Progenitor cell of endocrine pancreas (in vitro differentiated cells): ENCODE measurements around the gene RNASET2. TPM values are rescaled to one million over a fixed set of nuclear protein-coding genes. Genes with fewer than 3 reads are reported as not detected.
"Not testable (repeated sequence)": the region's sequence is repeated elsewhere in the genome, so short reads cannot be mapped to it uniquely, and the experiment has no call there.

Experiments
- DNase-seq: peaks from one replicate; pipeline ENCODE4 v3.0.0; 2021; ENCODE audit warnings: low spot score; ENCODE audit not compliant: unreplicated experiment
- H3K27ac Mint-ChIP-seq: 2 replicates; pipeline ENCODE4 v1.8.0; 2021; ENCODE audit warnings: mild to moderate bottlenecking, moderate library complexity, mixed read lengths
- H3K27me3 Mint-ChIP-seq: 2 replicates; pipeline ENCODE4 v1.8.0; 2021; ENCODE audit warnings: mixed read lengths
- H3K36me3 Mint-ChIP-seq: 2 replicates; pipeline ENCODE4 v1.8.0; 2022; ENCODE audit warnings: mixed read lengths; ENCODE audit not compliant: insufficient read depth
- H3K4me1 Mint-ChIP-seq: 2 replicates; pipeline ENCODE4 v1.8.0; 2021; ENCODE audit warnings: low read depth, mixed read lengths
- H3K4me3 Mint-ChIP-seq: 2 replicates; pipeline ENCODE4 v1.8.0; 2021; ENCODE audit warnings: low read depth, mild to moderate bottlenecking, moderate library complexity, mixed read lengths
- H3K9me3 Mint-ChIP-seq: 2 replicates; pipeline ENCODE4 v1.8.0; 2021; ENCODE audit warnings: low read depth, mixed read lengths
- total RNA-seq: library from RNA; stranded (reverse); gene quantifications from 2 replicates; pipeline ENCODE4 v1.2.1, GENCODE V29; 2021
- TF ChIP-seq, protein P1 (sequence below): fragments of 200-600 bp; sonication (generic); IDR thresholded peaks from one replicate; pipeline ENCODE4 v1.5.0; 2021; ENCODE audit warnings: antibody characterized with exemption, mild to moderate bottlenecking; ENCODE audit not compliant: unreplicated experiment

RNASET2 gene
- total RNA-seq, 1 donor from 2014 or later, result 27.9 TPM

DNA sequence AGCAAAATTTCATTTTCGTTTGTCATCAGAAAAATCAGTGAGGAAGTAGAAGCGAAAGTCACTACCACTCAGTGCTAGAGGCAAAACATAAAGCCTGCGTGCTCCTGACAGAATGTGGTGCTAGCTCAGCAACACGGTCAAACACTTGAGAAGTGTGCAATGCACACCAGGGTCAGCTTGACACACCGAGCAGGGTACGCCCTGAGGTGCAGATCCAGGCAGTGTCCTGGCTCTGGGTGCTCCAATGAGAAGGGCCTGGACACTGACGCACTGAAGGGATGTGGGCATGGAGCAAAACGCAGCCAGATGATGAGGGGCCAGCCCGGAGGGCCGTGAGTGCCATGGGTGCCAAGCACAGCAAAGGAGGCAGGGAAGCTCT is 5.9 kb downstream of the RNASET2 start:
- no peaks in the 10 kb centered on the region for H3K9me3 Mint-ChIP-seq
- TF ChIP-seq, protein P1, sequence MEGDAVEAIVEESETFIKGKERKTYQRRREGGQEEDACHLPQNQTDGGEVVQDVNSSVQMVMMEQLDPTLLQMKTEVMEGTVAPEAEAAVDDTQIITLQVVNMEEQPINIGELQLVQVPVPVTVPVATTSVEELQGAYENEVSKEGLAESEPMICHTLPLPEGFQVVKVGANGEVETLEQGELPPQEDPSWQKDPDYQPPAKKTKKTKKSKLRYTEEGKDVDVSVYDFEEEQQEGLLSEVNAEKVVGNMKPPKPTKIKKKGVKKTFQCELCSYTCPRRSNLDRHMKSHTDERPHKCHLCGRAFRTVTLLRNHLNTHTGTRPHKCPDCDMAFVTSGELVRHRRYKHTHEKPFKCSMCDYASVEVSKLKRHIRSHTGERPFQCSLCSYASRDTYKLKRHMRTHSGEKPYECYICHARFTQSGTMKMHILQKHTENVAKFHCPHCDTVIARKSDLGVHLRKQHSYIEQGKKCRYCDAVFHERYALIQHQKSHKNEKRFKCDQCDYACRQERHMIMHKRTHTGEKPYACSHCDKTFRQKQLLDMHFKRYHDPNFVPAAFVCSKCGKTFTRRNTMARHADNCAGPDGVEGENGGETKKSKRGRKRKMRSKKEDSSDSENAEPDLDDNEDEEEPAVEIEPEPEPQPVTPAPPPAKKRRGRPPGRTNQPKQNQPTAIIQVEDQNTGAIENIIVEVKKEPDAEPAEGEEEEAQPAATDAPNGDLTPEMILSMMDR, result no peak
- peaks cover 3% of the 10 kb centered on the region for H3K4me1 Mint-ChIP-seq
- no peak overlapping the region for H3K27ac Mint-ChIP-seq
- no peak for DNase-seq
- peaks cover 22% of the 10 kb centered on the region for H3K36me3 Mint-ChIP-seq
- no peak overlapping the region for H3K4me3 Mint-ChIP-seq
- peaks cover 2% of the 10 kb centered on the region for H3K27me3 Mint-ChIP-seq

DNA sequence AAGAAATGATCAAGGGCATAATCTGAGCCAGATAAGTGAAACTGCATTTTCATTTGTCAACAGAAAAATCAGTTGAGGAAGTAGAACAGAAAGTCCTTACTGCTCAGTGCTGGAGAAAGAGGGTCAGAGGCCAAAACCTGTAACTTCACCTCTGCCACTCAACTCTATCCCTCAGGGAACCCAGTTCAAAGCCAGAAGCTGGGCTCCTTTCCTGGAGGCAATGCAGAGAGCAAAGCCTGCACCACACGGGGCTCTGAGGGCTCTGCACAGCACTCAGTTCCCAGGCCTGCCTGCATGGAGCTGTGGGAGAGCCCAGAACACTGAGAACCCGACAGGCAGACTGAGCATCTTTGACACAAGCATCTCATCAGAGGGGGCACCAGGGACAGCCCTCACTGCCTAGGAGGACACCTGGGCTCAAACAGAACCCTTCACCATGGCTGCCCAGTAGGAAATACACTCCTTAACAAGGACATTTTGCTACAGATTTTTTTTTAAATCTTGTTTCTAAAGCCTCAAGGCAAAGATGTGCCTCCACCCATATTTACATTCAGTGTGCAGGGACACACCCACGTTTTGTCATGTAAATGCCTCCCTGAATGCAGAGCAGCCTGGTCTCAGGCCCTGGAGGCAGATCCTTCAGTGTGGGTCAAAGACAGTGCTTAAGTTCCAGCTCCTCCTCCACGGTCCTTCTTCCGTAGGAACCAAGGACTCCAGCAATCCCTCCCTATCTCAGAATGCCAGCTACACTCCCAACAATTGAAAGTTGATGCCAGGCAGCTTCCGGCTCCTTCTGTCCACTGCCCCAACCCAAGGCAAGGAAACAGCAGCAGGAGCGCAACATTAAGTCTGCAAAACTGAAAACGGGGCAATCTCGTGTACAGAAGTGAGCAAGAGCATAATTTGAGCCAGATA is 6.6 kb downstream of the RNASET2 start:
- Mint-ChIP-seq H3K27me3 (peaks cover 2% of the 10 kb centered on the region), H3K27ac (no peak overlapping the region), H3K4me3 (no peak overlapping the region), H3K9me3 (no peaks in the 10 kb centered on the region), H3K4me1 (no peaks in the 10 kb centered on the region), H3K36me3 (peaks cover 25% of the 10 kb centered on the region)
- DNase-seq, result no peak
- TF ChIP-seq, protein P1, result no peak

DNA sequence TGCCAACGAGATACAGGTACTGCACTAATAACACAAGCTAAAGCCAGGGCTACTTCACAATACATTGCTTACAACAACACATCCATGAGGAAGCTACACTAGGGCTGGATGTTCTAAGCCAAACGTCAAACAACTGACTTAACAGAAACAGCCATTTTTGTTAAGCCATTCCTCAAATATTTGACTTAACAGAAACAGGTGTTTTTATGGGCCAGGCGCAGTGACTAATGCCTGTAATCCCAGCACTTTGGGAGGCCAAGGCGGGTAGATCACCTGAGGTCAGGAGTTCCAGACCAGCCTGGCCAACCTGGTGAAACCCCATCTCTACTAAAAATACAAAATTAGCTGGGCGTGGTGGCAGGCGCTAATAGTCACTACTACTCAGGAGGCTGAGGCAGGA is 7.6 kb downstream of the RNASET2 start:
- H3K9me3 Mint-ChIP-seq, H3K27ac Mint-ChIP-seq, DNase-seq, H3K27me3 Mint-ChIP-seq, H3K4me1 Mint-ChIP-seq, H3K4me3 Mint-ChIP-seq: not testable (repeated sequence)
- peaks cover 24% of the 10 kb centered on the region for H3K36me3 Mint-ChIP-seq

DNA sequence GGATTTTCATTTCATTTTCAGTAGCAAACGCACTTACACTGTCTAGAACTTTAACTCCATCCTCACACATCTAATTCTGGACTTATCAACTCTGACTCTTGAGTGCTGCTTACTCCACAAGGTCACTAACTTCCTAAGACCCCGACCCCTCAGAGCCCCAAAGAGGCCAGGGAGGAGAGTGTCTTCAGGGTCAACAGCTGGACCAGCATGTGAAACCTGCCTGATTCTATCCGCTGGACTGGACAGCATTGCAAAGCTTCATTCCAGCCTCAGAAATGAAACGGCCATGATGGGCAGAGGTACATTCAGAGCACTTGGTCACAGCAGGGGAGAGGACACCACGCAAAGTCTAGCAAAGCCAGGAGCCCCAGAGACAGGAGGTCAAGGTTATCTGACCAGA is 9.1 kb downstream of the RNASET2 start:
- no peaks in the 10 kb centered on the region for H3K27me3 Mint-ChIP-seq
- no peak for DNase-seq
- H3K36me3 Mint-ChIP-seq, result peaks cover 31% of the 10 kb centered on the region
- TF ChIP-seq, protein P1, result no peak
- H3K9me3 Mint-ChIP-seq, result no peaks in the 10 kb centered on the region
- H3K4me1 Mint-ChIP-seq, result no peaks in the 10 kb centered on the region
- H3K4me3 Mint-ChIP-seq, result no peak overlapping the region
- no peak overlapping the region for H3K27ac Mint-ChIP-seq

DNA sequence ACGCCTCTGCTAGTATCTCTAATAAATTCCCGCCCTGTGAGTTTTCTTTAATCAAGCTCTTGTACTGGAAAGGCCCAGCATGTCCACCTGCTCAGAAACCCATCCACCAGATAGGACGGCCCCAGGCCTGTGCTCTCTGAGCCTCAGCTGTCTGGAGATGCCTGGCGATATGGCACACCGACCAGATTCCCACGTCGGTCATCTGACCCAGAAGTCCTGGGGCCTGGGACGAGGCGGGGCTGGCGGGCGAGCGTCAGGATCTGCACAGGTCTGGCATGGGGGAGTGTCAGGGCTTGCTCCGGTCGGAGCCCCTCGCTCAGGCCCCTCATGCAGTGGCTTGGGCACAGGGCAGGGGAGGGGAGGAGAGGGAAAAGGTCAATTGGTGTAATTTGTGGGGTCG is 10.2 kb downstream of the RNASET2 start:
- Mint-ChIP-seq H3K27ac (no peak overlapping the region), H3K4me1 (no peaks in the 10 kb centered on the region), H3K4me3 (no peak overlapping the region), H3K36me3 (peaks cover 30% of the 10 kb centered on the region), H3K9me3 (no peaks in the 10 kb centered on the region), H3K27me3 (no peaks in the 10 kb centered on the region)
- no peak for DNase-seq
- TF ChIP-seq, protein P1, result no peak
